GM11168 (cell line): ENCODE measurements around the gene LRP8.

Experiments
- in situ Hi-C: fragments of 300-500 bp; cut with MboI; formaldehyde crosslinking; loops from one replicate; pipeline ENCODE4 v1.12.0; 2022; ENCODE audit warnings: low sequenced_read_pairs; ENCODE audit not compliant: unreplicated experiment

The LRP8 gene

DNA sequence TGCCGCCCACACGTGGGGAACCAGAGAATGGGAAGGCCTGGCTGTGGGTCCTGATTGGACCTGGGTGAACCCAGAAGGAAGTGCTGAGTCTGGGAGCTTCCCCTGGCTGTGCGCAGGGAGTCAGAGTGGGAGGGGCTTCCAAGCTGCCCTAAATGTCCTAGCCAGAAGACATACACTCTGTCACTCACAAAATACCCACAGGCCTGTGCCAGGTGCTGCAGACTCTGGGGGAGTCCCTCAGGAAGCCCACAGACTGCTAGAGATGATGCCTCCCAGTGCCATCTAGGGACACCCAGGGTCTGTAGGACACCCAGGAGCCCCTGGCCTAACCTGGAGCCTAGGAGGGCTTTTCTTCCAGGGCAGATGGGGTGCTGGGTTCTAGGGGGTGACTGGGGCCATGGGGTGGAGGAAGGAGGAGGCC is 33.7 kb upstream of the LRP8 start:
- in situ Hi-C loops = no loop called here

- in situ Hi-C loops = no loop called here
Measured at GRCh38 chr1:53359934-53360276, 32.0 kb upstream of the LRP8 start.

DNA sequence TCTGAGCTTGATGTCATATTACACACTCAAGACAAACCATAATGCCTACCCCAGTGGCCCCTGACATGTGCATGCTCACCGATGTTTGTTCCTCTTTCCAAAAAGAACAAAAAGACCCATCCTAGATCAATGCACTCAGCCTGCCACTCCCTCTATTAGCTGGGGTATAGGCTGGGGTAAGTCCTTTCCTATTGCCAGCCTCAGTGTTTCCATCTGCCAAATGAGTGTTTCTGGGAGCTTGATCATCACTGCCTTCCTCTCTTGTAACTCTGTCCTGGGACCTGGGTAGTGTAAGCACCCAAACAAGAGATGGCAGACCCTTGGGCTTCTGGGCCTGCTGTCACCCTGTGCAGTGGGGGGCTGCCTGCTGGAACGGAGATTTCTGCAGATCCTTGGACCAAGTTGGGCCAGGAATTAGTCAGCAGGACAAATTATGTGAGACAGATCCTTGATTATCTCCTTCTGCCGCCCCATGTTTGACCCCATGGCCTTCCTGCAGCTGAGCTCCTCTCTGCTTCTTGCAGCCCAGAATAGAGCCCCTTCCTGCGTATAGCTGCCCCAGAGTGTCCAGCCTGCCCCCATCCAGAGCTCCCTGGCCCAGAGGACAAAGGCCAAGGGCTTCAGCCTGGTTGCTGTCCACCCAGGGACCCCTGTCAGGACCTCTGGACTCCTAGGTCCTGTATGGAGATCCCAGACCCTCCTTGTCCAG is 31.5 kb upstream of the LRP8 start:
- in situ Hi-C loops = no loop called here

DNA sequence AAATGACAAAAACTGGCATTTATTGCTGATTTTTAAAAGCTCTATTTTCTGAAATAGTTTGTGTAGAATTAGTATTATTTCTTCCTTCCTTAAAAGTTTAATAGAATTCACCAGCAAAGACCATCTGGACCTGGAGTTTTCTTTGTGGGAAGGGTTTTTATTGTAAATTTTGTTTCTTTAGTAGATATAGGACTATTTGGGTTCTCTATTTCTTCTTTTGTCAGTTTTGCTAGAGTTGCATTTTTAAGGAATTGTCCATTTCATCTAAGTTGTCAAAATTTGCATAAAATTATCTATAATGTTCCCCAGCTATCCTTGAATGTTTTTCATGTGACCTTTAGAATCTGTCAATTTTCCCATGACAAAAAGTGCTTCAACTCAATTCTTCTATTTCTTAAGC is 28.8 kb upstream of the LRP8 start:
- in situ Hi-C loops = no loop called here

GRCh38 chr1:53354119-53354518 is 26.2 kb upstream of the LRP8 start:
- in situ Hi-C loops = no loop called here

GRCh38 chr1:53352561-53352960 is 24.7 kb upstream of the LRP8 start:
- in situ Hi-C loops = no loop called here

GRCh38 chr1:53350853-53351767 is 23.2 kb upstream of the LRP8 start:
- in situ Hi-C loops = no loop called here

DNA sequence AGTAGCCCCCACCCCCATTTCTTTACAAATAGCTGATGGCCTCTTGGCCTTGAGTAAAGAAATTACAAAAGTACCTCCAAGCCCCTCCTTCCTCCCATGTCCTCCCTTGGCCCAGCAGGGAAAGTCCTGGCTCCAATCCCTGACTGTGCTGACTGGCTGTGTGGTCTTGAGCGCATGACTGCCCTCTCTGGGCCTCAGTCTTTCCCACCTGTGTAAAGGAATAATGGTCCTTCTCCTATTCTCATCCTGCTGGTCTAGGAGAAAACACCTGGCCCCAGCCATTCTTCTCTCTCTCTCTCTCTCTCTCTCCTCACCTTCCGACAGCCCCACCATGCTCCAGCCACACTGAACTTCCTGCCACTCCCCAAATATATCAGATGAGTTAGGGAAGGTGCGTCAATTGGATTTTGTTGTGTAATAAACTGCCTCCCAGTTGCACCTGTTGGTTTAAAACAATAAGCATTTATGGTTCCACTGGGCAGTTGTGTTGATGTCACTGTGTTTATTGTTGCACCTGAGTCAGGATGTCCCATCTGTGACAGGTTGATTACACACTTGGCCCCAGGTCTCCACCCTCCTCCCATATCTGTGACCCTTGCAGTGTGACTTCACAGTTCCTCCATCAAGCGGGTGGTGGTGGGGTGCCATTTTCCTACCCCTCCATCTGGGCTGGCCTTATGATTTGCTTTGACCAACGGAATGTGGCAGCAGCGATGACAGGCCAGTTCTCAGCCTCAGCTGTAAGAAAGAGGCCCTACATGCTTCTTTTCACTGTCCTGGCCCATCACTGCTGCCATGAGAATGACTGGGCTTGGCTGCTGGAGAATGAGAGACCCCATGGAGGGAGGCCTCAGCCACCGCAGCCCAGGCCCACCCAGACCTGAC is 22.3 kb upstream of the LRP8 start:
- in situ Hi-C loops = no loop called here

DNA sequence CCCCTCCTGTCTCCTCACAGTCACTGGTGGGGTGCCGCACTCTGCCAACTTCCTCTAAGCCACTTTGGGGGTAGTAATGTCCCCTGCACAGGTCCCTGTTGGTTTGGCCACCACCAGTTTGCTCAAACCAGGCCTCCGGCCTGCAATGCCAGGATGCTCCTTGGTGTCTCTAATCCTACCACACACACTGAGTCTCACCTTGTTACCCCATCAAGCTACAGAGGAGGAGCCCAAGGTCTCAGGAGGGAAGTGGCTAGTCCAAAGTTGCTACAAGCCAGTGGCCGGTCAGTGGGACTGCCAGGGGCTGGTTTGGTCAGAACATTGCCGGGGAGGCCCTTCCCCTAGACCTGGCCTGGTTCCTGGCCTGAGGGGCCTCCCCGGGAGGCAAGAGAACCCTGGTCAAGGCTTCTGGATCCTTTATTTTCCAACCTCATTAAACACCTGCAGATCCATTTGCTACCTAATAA is 21.5 kb upstream of the LRP8 start:
- in situ Hi-C loops = no loop called here

- in situ Hi-C loops = no loop called here
Measured at GRCh38 chr1:53348486-53349368, 20.9 kb upstream of the LRP8 start.

- in situ Hi-C loops = no loop called here
Measured at GRCh38 chr1:53346814-53347176, 18.9 kb upstream of the LRP8 start.

DNA sequence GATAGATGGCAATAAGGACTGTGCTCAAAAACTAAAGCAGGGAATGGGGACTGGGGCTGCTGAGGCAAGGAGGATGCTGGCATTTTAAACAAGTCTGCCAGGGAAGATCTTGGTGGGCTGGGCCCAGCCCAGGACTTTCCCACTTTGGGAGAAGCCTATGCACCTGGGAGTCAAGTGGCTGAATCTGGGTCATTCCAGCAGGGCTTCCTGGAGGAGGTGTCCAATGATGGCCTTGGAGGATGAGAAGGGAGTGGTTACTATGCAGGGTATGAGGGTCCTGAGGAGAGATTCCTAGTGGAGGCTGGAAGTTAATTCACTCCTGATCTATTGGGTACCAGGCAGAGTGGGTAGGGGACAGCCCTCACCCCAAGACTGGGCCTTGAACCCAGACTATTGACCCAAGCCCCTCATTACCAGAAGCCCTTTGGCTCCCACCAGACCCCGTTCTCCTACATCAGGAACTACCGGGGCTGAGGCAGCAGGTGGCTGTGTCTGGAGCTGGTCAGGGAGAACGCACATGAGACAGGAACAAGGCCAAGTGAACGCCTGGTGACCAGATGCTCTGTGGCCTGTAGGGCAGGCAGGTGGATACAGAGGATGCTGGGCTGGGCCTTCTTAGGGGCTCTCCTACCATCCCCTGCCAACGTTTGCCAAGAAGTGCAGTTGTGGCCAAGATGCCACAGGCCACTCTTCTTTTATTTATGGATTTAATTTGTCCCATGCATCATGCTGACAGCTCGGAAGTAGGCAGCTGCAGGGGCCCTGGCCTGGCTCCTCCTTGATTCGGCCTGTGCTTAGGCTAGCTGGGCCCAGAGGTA is 18.3 kb upstream of the LRP8 start:
- in situ Hi-C loops = no loop called here

- in situ Hi-C loops = no loop called here
Measured at GRCh38 chr1:53344921-53345838, 17.3 kb upstream of the LRP8 start.

DNA sequence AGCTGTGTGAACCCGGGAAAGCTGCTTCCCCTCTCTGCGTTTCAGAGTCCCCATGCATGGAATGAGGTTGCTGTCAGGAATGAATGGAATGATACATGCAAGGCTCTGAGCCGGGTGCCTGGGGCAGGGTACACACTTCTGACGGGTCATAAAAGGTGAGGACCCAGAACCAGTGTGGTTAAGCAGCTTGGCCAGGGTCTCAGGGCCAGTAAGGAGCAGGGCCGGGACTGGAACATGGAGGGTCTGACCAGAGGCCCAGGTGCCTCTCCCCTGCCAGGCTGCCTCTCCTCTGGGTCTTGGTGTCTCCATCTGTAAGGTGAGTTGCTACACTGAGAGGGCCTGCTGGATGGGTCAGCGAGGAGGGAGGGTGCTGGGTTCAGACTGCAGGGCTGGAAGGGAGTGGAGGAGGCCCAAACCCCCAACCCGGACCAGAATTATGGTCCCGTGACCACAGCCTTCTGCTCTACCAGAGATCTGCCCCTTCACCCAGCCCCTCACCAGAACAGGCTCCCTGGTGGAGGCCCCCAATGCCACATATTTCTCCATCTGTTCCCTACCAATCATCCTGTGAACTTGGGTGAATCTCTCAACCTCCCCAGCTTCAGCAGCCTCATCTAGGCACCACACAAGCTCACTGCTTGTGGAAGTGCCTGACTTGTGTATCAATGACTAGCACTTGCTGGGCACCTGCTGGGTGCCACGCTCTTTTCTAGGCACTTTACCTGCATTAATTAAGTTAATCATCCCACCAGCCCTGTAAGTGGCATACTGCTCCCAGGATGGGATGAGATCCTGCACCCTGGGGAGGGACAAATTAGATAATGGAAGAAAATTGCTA is 16.2 kb upstream of the LRP8 start:
- in situ Hi-C loops = no loop called here

DNA sequence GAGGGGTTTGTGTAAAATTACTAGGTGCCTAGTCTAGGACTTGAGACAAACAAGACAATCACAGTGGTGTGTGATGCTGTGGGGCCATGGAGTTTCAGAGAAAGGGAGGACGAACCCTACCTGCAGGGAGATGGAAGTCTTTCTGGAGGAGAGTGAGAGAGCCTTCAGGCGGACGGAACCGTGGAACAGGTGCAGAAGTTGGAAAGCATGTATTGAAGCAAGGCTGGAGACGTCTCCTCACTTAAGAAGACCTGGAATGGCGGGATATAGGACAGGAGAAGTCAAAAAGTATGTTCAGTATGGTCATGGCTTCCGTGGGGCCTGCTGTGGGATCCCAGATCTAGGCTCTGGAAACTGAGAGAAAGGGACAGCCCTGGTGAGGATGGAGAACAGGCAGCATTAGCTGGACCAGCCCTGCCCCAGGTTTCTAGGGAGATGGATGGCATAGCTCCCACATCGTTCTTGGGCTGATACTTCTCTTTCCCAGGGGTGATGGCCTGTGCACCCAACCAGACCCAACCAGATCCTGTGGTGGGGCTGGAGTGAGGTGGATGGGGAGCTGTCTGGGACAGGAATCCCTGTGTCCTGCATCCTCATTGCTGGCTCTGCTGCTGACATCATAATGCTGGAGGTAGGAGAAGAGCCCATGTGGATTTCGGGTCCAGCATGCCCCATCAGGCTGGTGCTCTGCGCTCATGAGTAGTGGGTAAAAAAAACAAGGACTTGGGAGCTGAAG is 15.0 kb upstream of the LRP8 start:
- in situ Hi-C loops = no loop called here

- in situ Hi-C loops = no loop called here
Measured at GRCh38 chr1:53341961-53342707, 14.3 kb upstream of the LRP8 start.
